Ovary (tissue), 3 donors: Measurements from ENCODE around the gene NKIRAS2.

Source experiments
- EP300 ChIP-seq: sonication (generic); formaldehyde crosslinking; IDR thresholded peaks from one replicate; pipeline ENCODE4 v1.6.1; 2017; ENCODE audit warnings: antibody characterized with exemption
- POLR2A ChIP-seq: fragments of 450-650 bp; IDR thresholded peaks from one replicate; pipeline ENCODE4 v1.6.1; 2017; ENCODE audit warnings: antibody characterized with exemption, mild to moderate bottlenecking, moderate library complexity
- TF ChIP-seq, protein P1 (sequence below), 3 donors: fragments of 450-650 bp in 2 of 3; fragments of 200-600 bp in 1 of 3; IDR thresholded peaks; one replicate each; pipeline versions ENCODE4 v1.5.1 to v1.8.0; 2016 to 2022; ENCODE audit warnings: antibody characterized with exemption in 3 of 3, mild to moderate bottlenecking in 1 of 3
- donor health status: DM: no; HTN: no; CAD: no.

DNA sequence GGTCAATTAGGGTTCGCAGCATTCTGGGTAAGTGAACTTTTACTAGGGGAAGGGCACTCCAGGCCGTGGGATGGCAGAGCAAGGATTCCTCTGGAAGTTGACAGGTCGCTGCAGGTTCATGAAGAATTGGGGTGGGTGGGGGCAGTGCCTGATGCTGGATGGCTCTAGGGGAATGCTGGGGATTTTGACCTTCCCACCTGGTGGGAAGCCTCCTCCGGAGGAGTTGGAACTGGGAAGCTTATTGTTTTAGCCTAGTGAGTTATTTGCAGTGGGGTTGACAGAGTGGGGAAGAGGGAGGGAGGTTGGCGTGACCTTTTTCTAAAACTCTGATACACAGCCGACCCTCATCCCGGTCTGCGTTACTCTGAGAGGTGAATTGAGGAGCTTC is 31.1 kb downstream of the NKIRAS2 start:
- TF ChIP-seq, protein P1, sequence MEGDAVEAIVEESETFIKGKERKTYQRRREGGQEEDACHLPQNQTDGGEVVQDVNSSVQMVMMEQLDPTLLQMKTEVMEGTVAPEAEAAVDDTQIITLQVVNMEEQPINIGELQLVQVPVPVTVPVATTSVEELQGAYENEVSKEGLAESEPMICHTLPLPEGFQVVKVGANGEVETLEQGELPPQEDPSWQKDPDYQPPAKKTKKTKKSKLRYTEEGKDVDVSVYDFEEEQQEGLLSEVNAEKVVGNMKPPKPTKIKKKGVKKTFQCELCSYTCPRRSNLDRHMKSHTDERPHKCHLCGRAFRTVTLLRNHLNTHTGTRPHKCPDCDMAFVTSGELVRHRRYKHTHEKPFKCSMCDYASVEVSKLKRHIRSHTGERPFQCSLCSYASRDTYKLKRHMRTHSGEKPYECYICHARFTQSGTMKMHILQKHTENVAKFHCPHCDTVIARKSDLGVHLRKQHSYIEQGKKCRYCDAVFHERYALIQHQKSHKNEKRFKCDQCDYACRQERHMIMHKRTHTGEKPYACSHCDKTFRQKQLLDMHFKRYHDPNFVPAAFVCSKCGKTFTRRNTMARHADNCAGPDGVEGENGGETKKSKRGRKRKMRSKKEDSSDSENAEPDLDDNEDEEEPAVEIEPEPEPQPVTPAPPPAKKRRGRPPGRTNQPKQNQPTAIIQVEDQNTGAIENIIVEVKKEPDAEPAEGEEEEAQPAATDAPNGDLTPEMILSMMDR (IDR thresholded peaks at IDR 0.05) = no peak
- TF ChIP-seq POLR2A (no peak), EP300 (no peak)
